ENCODE data around the gene LCOR.
A peak's percentile ranks its signal among the peaks of the same experiment; 100 is the strongest.

The LCOR gene

GRCh38 chr10:97012470-97012869 is 180.4 kb downstream of the LCOR start:
- DNase-seq (ENCODE audit: low read depth in 3 of 3): no peak

GRCh38 chr10:97013568-97013967 is 181.5 kb downstream of the LCOR start:
- DNase-seq (ENCODE audit: low read depth in 3 of 3): no peak

DNA sequence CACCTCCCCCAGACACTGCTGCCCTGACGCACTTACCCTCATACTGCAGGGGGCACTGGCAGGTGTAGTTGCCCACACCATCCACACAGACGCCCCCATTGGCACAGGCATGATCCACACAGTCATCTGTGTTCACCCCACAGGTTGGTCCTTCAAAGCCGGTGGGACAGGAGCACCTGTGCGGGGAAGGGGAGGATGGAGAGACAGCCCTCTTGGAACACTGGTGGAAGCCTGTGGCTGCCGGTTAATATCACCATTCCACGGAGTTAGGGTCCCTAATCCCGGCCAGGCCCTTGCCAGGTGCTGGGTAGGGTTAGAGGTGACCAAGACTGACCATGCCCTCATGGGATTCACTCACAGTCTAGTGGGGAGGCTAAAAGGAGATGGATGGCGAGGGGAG is 181.9 kb downstream of the LCOR start:
- no peak for DNase-seq (ENCODE audit: low read depth in 3 of 3)

DNA sequence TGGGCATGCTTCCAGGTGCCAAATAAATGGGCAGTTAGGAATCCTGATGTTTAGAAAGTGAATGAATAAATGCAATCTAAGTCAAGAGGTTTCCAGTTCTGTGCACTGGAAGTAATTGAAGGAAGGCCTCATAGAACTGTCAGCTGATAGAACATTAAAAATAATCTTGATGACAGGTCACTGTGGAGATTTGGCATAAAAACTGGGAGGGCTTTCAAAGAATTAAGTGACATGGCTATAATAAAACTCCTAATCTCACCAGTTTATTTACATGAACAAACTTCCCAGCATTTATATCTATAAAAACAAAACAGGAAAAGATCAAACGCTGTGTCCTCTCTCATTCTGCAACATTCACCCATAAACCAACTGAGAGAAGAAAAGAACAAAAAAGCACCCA is 183.1 kb downstream of the LCOR start:
- no peak for DNase-seq (ENCODE audit: low read depth in 3 of 3)

- DNase-seq (ENCODE audit: low read depth in 3 of 3): peak in 1 of 3 experiments; percentile 8
Measured at GRCh38 chr10:97016728-97017473, 184.8 kb downstream of the LCOR start.

DNA sequence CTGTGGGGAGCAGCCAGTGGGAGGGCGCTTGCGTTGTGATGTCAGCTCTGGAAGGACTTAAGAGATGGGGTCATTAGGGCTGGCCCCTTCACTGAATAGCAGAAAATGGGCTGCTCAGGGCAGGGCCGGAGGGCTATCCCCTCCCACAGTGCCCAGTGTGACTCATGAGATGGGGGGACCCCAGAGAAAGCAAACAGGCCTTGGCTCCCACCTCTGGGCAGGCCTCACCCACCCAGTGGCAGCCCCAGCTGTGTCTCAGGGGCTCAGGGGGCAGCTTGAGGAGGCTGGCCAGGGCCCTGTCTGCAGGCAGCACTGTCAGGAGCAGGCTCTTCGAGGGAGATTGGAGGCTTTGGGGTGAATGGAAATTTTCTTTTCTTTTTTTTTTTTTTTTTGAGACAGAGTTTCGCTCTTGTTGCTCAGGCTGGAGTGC is 185.4 kb downstream of the LCOR start:
- no peak for DNase-seq (ENCODE audit: low read depth in 3 of 3)

GRCh38 chr10:97018251-97019212 is 186.4 kb downstream of the LCOR start:
- DNase-seq (ENCODE audit: low read depth in 3 of 3): no peak

GRCh38 chr10:97019213-97019844 is 187.2 kb downstream of the LCOR start:
- DNase-seq (ENCODE audit: low read depth in 3 of 3): no peak

- DNase-seq (ENCODE audit: low read depth in 3 of 3): no peak
Measured at GRCh38 chr10:97020452-97021400, 188.6 kb downstream of the LCOR start.

DNA sequence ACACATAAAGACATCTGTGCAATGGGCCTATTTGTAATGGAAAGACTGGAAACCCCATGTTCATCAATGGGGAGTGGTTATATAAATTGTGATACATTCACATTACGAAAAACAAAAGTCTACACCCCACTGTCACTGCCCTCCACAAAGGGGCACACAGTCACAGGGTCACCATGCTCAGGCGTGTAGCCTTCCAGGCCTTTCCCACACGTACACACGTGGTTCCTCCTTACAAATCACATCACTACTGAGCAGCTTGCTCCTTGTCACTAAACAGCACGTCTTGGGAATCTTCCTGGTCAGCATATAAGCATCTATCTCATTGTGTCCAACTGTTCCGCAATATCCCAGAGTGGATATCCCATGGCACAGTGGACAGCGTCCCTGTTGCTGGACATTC is 190.5 kb downstream of the LCOR start:
- no peak for DNase-seq (ENCODE audit: low read depth in 3 of 3)

- DNase-seq (ENCODE audit: low read depth in 3 of 3): no peak
Measured at GRCh38 chr10:97023401-97024167, 191.5 kb downstream of the LCOR start.

- no peak for DNase-seq (ENCODE audit: low read depth in 3 of 3)
Measured at GRCh38 chr10:97024168-97025073, 192.3 kb downstream of the LCOR start.

DNA sequence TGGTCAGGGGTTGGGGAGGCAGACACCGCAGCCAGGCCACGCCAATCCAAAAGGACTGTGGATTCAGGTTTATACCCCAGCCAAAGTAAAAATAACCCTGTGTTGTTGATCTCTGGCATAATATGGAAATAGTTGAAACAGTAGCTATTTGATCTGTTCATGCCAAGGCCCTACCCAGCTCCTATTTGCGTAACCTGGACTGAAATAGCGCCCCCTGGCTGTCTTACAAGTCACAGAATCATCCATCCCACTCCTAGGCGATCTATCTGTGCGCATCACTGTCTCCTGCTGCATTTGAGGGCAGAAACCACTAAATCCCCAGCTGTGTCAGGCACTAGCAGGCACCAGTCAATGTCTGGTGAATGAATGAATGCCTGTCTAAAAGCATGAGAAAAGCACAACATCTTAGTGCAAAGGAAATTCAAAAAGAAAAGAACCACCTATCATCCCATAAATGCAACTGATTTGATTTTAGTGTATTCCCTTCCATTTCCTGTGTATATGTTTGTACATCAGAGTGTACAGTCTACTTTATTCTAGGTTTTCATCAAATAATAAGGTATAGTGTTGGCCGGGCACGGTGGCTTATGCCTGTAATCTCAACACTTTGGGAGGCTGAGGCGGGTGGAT is 193.6 kb downstream of the LCOR start:
- peak; percentile 23 to 45 (median 44) for DNase-seq (ENCODE audit: low read depth in 3 of 3)

GRCh38 chr10:97028126-97028831 is 196.2 kb downstream of the LCOR start:
- DNase-seq (ENCODE audit: low read depth in 3 of 3): no peak

DNA sequence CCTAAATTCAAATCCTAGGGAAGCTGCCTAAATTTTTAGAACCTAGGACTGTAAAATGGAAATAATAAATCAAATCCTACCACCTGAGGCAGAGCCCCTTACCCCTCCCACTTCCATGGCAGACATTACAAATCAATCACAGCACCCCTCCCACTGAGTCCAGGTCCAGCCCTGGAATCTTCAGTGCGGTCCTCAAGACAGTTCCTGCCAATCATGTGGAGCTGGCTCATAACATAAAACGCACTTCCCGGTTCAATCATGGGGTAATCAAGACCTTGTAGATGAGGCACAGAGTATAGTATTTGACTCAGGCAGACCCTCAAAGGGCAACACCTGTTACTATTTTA is 196.7 kb downstream of the LCOR start:
- DNase-seq (ENCODE audit: low read depth in 3 of 3): no peak

DNA sequence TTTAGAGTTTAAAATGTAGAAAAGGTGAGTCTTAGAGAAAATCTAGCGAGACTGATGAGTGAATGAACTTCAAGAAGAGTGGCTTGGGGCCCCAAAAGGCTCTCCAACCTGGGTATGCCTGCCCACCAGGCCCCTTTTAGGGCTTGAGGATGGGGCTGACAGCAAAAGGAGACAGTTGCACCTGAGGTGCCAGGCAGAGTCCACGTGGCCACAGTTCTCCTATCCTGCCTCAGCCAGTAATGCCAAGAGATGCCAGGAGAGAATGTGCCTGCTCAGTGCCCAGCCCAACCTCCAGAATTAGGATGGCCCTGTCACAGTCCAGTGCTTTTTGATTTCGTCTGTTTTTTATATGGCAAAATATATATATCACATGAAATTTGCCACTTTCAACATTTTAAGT is 197.2 kb downstream of the LCOR start:
- DNase-seq (ENCODE audit: low read depth in 3 of 3): no peak

DNA sequence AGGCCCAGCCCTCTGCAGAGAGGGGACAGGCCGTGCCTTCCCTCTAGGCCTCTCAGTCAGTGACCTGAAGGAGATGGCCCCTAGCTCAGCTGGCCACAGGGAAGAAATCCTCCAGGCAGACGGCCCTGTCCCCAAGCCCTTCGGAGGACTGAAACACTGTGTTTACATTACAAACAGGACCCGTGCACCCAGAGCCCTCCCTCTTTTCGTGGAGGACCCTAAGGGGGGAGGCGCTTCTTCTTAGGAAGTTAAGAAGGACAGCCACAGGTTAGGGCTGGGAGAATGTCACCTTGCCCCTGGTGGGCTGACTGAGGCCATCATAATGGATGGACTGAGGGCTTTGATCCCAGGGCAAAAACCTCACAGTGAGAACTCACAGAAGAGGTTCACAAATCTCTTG is 198.8 kb downstream of the LCOR start:
- no peak for DNase-seq (ENCODE audit: low read depth in 3 of 3)

- no peak for DNase-seq (ENCODE audit: low read depth in 3 of 3)
Measured at GRCh38 chr10:97031459-97031858, 199.4 kb downstream of the LCOR start.

Measured in stimulated activated CD4-positive, alpha-beta T cell treated with anti-CD3 and anti-CD28 coated beads, TNF-alpha, amount 100 ng/mL, for 24 hours (primary cell).